ENCODE data around the gene SH3RF2.
"Not testable (repeated sequence)": the region's sequence is repeated elsewhere in the genome, so short reads cannot be mapped to it uniquely, and the experiment has no call there.

SH3RF2 gene

GRCh38 chr5:146010447-146010846 is 74.1 kb downstream of the SH3RF2 start:
- not testable (repeated sequence) for DNase-seq

GRCh38 chr5:146013761-146014160 is 77.4 kb downstream of the SH3RF2 start:
- DNase-seq, result no peak

- DNase-seq, result no peak
Observed at GRCh38 chr5:146015001-146015400, 78.6 kb downstream of the SH3RF2 start.

- DNase-seq, result no peak
Observed at GRCh38 chr5:146016764-146017484, 80.5 kb downstream of the SH3RF2 start.

GRCh38 chr5:146018514-146019375 is 82.4 kb downstream of the SH3RF2 start:
- no peak for DNase-seq

- no peak for DNase-seq
Observed at GRCh38 chr5:146020100-146020499, 83.7 kb downstream of the SH3RF2 start.

- DNase-seq, result no peak
Observed at GRCh38 chr5:146024034-146024433, 87.7 kb downstream of the SH3RF2 start.

GRCh38 chr5:146025114-146025680 is 88.8 kb downstream of the SH3RF2 start:
- no peak for DNase-seq

- no peak for DNase-seq
Observed at GRCh38 chr5:146025681-146026080, 89.3 kb downstream of the SH3RF2 start.

GRCh38 chr5:146026307-146027010 is 90.1 kb downstream of the SH3RF2 start:
- no peak for DNase-seq

GRCh38 chr5:146027751-146028150 is 91.4 kb downstream of the SH3RF2 start:
- no peak for DNase-seq

- no peak for DNase-seq
Observed at GRCh38 chr5:146032911-146033310, 96.5 kb downstream of the SH3RF2 start.

- no peak for DNase-seq
Observed at GRCh38 chr5:146034127-146034526, 97.7 kb downstream of the SH3RF2 start.

- DNase-seq, result no peak
Observed at GRCh38 chr5:146034605-146035004, 98.2 kb downstream of the SH3RF2 start.

GRCh38 chr5:146039420-146039819 is 103.0 kb downstream of the SH3RF2 start:
- DNase-seq, result no peak

- DNase-seq, result no peak
Observed at GRCh38 chr5:146040527-146040926, 104.1 kb downstream of the SH3RF2 start.

- no peak for DNase-seq
Observed at GRCh38 chr5:146041180-146041789, 104.9 kb downstream of the SH3RF2 start.

- no peak for DNase-seq
Observed at GRCh38 chr5:146042628-146043279, 106.4 kb downstream of the SH3RF2 start.

- no peak for DNase-seq
Observed at GRCh38 chr5:146043722-146044121, 107.3 kb downstream of the SH3RF2 start.

GRCh38 chr5:146047396-146047795 is 111.0 kb downstream of the SH3RF2 start:
- no peak for DNase-seq

GRCh38 chr5:146048994-146049703 is 112.8 kb downstream of the SH3RF2 start:
- no peak for DNase-seq

- DNase-seq, result no peak
Observed at GRCh38 chr5:146049704-146050026, 113.3 kb downstream of the SH3RF2 start.
